GM12891 (cell line): ENCODE results near the gene COL4A1.

Experiments
- POLR2A ChIP-seq: IDR thresholded peaks from 2 replicates; pipeline ENCODE4 v1.6.1; 2011; ENCODE audit warnings: low read depth, low read length, control low read depth
- POU2F2 ChIP-seq: IDR thresholded peaks from 2 replicates; pipeline ENCODE4 v1.6.1; 2011; ENCODE audit warnings: low read depth, mild to moderate bottlenecking, control low read depth, low read length, moderate library complexity
- TAF1 ChIP-seq: IDR thresholded peaks from 2 replicates; pipeline ENCODE4 v1.6.1; 2011; ENCODE audit warnings: low read depth, low read length, control low read depth

DNA sequence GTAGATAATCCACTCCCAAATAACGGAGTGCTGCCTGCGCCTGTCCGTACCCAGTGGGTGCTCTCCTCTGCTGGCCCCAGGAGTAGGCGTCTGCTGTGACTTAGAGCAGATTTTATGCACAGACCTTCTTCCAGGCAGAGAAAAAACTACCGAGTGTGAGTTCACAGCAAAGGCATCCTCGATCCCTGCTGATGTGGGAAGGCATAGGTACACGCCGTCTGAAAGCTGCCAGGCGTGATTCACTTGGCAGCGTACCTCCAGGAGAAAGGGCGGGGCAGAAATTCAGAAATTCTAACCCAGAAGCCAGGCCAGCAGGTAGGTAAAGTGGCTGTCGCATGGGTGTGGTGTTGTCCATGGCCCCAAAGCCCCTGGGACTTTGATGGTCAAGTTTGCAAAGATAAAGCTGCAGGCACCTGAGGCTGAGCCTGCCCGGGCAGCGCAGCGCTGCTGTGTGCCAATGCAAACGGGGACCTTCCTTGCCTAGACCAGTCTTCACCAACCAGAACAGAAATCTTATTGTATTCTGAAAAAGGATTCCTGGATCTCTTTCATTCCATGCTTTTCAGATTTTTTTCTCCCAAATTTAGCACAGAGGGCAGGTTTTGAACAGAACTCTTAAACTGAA lies 36.4 kb upstream of the COL4A1 start:
- TF ChIP-seq POLR2A: no peak
- no peak for TF ChIP-seq POU2F2
- TF ChIP-seq TAF1: no peak
